SW480 (cell line): Measurements from ENCODE around the gene OBSCN.

Experiments
- DNase-seq: peaks from one replicate; pipeline ENCODE4 v3.0.0-alpha.2; 2016; ENCODE audit warnings: low spot score

The OBSCN gene

DNA sequence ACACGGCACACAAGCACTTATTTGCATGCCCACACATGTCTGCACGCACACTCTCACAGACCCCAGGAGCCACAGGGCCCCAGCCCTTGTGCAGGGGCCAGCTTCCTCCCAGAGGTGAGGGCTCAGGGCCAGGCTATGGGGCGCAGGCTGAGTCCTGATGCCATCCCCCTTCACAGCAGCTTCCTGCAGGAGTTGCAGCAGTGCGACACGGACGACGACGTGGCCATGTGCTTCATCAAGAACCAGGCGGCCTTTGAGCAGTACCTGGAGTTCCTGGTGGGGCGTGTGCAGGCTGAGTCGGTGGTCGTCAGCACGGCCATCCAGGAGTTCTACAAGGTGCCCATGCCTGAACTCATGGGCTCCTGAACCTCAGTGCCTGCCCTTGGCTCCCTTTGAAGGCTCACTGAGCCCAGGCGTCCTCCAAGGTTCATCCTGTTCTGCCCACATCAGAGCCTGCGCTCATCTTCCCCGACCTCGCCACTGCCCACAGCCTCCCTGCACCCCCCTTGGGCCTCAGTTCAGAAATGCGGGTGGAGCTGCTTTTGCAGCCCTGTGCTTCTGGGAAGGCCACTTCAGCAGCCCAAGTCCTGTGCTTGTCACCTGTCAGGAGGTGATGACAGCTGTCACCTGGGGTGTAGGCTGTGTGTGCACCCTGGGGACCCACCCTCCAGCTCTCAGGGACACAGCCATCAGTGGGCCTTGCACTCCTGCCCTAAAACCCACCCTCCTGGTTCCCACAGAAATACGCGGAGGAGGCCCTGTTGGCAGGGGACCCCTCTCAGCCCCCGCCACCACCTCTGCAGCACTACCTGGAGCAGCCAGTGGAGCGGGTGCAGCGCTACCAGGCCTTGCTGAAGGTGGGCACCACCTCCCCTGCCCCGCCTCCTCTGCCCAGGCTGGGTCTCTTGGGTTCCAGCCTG, 132.2 kb downstream of the OBSCN start:
- no peak for DNase-seq

DNA sequence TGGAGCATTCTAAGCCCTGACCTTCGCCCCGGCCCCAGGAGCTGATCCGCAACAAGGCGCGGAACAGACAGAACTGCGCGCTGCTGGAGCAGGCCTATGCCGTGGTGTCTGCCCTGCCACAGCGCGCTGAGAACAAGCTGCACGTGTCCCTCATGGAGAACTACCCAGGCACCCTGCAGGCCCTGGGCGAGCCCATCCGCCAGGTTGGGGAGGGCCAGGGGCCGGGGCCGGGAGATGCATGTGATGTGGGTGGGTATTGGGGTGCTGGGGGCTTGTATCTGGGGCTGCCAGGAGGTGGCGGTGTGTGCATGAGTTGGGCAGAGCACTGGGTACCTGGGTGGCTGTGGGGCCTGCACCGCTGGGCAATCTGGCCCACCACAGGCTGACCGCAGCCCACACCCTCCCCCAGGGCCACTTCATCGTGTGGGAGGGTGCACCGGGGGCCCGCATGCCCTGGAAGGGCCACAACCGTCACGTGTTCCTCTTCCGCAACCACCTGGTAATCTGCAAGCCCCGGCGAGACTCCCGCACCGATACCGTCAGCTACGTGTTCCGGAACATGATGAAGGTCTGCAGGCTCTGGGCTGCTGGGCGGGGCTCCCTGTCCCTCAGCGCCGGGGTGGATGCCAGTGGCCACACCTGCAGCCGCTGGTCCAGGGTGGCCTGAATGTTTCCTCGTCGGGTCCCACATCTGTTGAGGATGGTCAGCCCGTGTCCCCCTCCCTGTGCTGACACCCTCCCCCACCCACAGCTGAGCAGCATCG, 133.0 kb downstream of the OBSCN start:
- DNase-seq, result peak; percentile 80

DNA sequence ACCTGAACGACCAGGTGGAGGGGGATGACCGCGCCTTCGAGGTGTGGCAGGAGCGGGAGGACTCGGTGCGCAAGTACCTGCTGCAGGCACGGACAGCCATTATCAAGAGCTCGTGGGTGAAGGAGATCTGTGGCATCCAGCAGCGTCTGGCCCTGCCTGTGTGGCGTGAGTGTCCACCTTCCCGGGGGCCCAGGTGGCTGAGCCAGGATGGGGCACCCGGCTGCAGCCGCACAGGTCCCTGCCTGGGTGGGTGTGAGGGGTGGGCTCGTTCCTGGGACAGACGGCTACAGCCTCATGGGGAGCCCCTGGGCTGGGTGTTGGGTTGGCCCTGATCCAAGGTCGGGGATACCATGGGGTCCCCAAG, 133.6 kb downstream of the OBSCN start:
- DNase-seq, result no peak

- DNase-seq, result no peak
These were observed 134.2 kb downstream of the OBSCN start for GRCh38 chr1:228341814-228342626.

GRCh38 chr1:228342627-228343190, 134.9 kb downstream of the OBSCN start:
- no peak for DNase-seq

DNA sequence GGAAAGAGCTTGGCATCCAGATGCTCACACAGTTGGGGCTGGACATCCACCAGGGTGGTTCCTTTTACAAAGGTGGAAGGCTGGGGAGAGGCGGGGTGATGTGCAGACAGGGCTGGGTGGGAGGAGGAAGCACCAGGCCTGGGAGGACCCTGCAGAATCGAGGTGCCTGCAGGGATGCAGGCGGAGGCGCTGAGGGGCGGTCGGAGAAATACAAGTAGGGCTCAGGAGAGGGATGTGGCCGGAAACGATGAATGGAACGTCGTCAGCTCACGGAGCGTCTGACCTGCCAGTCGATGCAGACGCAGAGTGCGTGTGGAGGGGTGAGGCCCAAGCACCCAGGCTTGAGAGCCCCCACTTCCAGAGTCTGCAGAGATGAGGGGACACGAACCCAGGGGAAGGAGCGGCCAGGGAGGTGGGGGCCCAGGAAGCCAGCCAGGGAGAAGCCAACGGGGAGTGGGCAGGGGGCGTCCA, 135.4 kb downstream of the OBSCN start:
- no peak for DNase-seq

GRCh38 chr1:228344631-228345072, 136.8 kb downstream of the OBSCN start:
- no peak for DNase-seq

DNA sequence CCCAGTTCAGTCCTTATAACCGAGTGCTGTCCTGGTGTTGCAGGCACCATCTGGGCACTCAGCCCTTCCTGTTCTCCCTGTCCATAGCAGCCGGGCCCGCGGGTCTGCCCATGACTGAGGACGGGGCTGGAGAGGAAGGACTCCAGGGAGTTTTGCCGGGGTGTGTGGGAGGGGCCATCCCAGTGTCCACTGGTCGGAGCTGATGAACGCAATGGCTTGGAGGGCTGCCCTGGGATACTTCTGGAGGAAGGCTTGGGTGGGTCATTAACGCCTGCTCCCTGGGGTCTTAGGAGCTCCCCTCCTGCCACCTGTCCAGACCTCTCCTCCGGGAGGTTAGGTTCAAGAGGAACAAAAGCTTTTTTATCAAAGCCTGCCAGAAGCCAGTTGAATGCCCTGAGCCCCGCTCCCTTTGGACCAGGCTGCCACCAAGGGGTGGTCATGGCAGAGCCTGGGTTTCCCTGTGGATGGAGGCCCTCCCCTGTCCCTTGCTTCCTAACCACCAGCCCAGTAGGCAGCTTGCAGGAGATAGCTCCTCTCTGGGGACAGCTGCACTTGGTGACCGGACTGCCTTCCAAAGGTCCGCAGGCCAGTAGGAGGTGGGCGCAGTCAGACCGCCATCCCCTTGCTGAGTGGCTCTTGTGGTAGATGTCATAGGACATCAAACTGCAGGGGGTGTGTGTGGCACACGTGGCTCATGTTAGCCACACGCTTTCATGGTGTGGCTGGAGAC, 137.5 kb downstream of the OBSCN start:
- no peak for DNase-seq

DNA sequence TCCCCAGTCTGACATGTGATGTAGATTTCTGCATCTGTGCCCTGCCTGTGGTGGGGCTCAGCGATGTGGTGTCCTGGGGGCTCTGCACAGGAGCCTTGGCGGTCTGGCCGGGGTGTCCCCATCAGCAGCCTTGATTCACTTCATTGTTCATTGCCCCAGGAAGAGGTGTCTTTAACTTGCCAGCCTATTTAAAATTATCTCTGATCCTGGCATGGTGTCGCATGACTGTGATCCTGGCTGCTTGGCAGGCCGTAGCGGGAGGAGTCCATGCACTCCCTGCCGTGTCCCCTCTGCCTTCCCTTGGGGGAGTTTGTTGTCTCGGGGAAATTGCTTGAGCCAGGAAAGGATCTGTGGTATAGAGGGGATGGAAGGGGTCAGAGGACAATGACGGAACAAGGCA, 138.9 kb downstream of the OBSCN start:
- no peak for DNase-seq

DNA sequence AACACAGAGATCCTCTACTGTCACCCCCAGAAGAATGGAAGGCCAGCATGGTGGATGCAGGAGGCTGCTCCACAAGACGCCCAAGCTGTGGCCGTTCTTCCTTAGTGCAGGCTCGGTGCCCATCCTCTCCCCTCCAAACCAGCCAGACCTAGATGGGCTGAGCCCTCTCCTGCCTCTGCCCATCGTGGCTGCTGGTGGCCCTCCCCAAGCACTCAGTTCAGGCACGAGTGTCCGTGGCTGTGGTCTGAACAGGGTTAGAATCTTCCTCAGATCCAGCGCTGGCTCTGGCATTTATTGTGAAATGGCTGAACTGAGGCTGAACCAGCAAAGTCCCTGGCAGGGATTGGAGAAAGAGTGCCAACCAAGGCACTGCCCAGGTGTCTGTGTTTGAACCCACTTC, 139.3 kb downstream of the OBSCN start:
- no peak for DNase-seq

DNA sequence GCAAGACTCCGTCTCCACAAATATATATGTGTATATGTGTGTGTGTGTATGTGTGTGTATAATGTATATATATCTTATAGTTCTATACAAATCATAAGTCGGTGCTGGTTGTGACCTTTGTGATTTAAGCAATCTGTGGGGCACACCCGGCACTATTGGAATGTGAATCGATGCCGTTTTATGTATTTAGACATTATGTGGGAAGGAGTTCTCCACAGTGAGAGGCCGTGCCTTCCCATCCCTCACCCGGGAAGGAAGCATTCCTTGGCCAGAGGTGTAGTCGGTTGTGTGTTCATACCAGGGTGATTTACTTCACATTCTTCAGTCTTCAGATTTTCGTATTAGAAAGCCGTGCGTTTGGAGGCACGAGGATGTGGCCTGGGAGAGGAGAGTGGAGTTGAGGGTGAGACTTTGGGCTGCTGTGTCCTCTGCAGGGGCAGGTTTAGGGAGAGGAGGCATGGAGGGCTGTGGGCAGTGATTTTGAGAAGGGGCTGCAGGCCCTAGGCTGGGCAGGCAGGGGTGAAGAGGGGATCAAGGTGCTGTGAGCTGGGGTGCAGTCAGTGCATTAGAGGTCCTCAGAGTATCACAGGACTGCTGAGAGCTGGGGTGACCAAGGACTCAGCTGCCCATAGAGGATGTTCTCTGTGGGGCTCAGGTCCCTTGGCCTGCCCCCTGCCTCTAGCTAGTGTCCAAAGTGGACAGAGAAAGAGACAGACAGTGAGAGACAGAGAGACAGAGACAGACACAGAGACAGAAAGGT, 141.0 kb downstream of the OBSCN start:
- DNase-seq, result no peak

DNA sequence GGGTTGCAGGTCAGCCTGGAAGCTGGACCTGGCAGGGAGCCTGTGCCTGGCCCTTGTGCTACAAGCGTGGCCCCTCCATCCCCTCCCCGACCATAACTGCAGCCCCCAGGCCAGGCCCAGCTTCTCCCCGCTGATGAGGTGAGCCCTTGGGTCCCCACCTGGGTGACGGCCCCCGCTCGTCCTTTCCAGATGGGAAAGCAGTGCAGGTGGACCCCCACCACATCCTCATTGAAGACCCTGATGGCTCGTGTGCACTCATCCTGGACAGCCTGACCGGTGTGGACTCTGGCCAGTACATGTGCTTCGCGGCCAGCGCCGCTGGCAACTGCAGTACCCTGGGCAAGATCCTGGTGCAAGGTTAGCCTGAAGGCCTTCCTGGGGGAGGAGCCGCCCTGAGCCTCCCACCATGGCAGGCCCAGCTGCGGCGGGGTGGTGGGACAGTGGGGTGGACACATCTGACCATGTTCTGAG, 141.9 kb downstream of the OBSCN start:
- DNase-seq, result no peak

GRCh38 chr1:228350179-228350742, 142.4 kb downstream of the OBSCN start:
- DNase-seq, result no peak

DNA sequence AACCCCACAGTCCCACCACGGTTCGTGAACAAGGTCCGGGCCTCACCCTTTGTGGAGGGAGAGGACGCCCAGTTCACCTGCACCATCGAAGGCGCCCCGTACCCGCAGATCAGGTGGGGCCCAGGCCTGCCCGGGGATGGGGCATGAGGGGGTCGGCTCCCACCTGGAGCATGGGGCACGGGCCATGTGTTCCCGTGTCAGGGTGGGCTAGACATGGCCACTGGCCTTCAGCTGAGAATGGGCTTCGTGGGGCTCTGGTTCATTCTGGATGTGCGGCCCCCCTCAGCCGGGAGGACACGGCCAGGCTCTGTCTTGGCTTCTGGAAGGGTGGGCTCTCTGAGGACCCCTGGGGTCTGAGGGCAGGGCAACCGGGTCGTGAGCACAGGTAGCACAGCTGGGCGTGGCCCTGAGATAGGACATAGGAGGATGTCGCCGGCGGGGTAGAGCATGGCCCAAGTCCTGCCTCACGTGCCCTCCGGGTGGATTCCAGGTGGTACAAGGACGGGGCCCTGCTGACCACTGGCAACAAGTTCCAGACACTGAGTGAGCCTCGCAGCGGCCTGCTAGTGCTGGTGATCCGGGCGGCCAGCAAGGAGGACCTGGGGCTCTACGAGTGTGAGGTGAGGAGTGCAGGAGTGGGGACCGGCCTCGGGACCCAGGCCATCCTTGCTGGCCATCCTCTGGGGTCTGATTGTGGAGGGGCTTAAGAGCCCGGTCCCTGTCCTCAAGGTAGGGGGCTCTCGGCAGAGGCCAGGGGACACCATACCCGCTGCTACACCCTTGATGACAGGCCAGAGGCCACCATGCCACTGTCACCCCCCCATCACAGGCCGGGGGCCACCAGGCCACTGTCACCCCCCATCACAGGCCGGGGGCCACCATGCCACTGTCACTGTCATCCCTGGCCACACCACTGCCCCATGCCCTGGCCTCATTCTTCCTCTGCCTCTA, 143.3 kb downstream of the OBSCN start:
- DNase-seq, result no peak

- DNase-seq, result no peak
These were observed 144.0 kb downstream of the OBSCN start for GRCh38 chr1:228351850-228352249.

- no peak for DNase-seq
These were observed 145.0 kb downstream of the OBSCN start for GRCh38 chr1:228352677-228353481.

DNA sequence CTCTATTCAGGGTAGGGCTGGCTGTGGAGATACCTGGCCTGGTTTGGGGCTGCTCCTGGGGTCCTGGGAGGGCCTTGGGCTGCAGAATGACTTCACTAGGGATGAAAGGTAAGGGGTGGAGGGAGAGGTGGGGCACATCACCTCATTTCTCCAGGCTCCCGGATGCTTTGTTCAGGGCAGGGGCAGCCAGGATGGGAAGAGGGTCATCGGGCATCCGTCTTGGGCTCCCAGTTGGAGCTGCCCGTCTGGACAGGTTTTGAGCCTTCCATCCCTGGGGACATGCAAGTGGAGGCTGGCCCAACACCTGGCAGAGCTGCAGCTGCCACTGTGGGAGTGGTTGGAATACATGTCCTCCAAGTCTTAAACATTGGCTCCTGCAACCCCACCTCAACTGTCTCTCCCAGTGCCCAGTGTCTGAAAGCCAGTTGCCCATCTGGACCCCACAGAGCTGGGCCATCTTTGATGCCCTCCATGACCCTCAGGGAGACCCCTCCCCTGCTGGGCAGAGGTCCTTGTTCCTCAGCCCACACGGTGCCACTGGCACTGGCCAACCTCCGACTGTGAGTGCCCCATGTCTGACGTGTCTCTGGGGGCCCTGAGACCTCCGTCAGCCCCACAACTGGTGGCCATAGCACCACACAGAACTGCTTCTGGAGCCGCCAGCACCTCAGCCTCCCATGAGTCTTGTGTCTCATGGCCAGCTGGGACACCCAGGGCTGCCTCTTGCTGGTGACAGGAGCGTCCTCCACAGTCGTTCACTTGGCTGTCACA, 145.9 kb downstream of the OBSCN start:
- DNase-seq, result no peak
